Naive thymus-derived CD4-positive, alpha-beta T cell (primary cell): ENCODE results near the gene BMAL2. TPM values are rescaled to one million over a fixed set of nuclear protein-coding genes. Genes with fewer than 3 reads are reported as not detected.

Experiments
- ATAC-seq: fragments of 150-1000 bp; cut with Tn5 transposase; 2 replicates; pipeline ENCODE4 v1.10.0; 2021; ENCODE audit warnings: mild to moderate bottlenecking, moderate library complexity
- CTCF ChIA-PET: fragments of 350-600 bp; sonication (Branson Sonifier 250); formaldehyde crosslinking; loops from one replicate; lab custom pipeline; 2021; ENCODE audit warnings: antibody characterized with exemption; lab: Charles Lee
- POLR2A ChIA-PET: fragments of 350-600 bp; sonication (Branson Sonifier 250); formaldehyde crosslinking; loops from one replicate; lab custom pipeline; 2021; ENCODE audit warnings: antibody characterized with exemption, inconsistent platforms; lab: Charles Lee
- DNase-seq, 9 donors: peaks; one replicate each; pipeline versions ENCODE4 v3.0.0 to v3.0.0-alpha.2; 2020 to 2022; ENCODE audit warnings: mixed read lengths in 1 of 9
- H3K27ac ChIP-seq: one replicate; pipeline ENCODE4 v1.7.0; 2013; ENCODE audit warnings: mild to moderate bottlenecking, low read depth, low read length, moderate library complexity
- H3K27me3 ChIP-seq, 2 donors: one replicate each; pipeline ENCODE4 v1.7.0; 2013; ENCODE audit warnings: low read length in 2 of 2, mild to moderate bottlenecking in 2 of 2, moderate library complexity in 2 of 2; ENCODE audit not compliant: control insufficient read depth in 2 of 2, insufficient read depth in 2 of 2
- H3K36me3 ChIP-seq, 3 experiments: 1 replicate in 2 of 3; 2 replicates in 1 of 3; pipeline ENCODE4 v1.7.0; 2013; ENCODE audit warnings: low read length in 3 of 3, mild to moderate bottlenecking in 3 of 3, moderate library complexity in 1 of 3; ENCODE audit not compliant: insufficient read depth in 3 of 3, control insufficient read depth in 2 of 3
- H3K4me1 ChIP-seq, 2 donors: one replicate each; pipeline ENCODE4 v1.7.0; 2013; ENCODE audit warnings: low read length in 2 of 2, mild to moderate bottlenecking in 2 of 2, moderate library complexity in 1 of 2; ENCODE audit not compliant: control insufficient read depth in 2 of 2, insufficient read depth in 2 of 2
- H3K4me3 ChIP-seq: 2 replicates; pipeline ENCODE4 v1.7.0; 2013; ENCODE audit warnings: mild to moderate bottlenecking, low read length
- H3K9me3 ChIP-seq, 3 experiments: 1 replicate in 2 of 3; 2 replicates in 1 of 3; pipeline ENCODE4 v1.7.0; 2013; ENCODE audit warnings: low read length in 3 of 3; ENCODE audit not compliant: control insufficient read depth in 2 of 3
- H3K27ac Mint-ChIP-seq, 9 donors: one replicate each; pipeline ENCODE4 v1.8.0; 2020 to 2022; ENCODE audit warnings: mixed read lengths in 9 of 9, mild to moderate bottlenecking in 8 of 9, moderate library complexity in 5 of 9, inconsistent platforms in 2 of 9
- H3K27me3 Mint-ChIP-seq, 5 donors: one replicate each; pipeline ENCODE4 v1.8.0; 2021 to 2022; ENCODE audit warnings: mixed read lengths in 5 of 5, mild to moderate bottlenecking in 1 of 5
- H3K36me3 Mint-ChIP-seq, 5 donors: one replicate each; pipeline ENCODE4 v1.8.0; 2020 to 2022; ENCODE audit warnings: mixed read lengths in 5 of 5, mild to moderate bottlenecking in 3 of 5, inconsistent platforms in 1 of 5
- H3K4me1 Mint-ChIP-seq, 7 donors: one replicate each; pipeline ENCODE4 v1.8.0; 2020 to 2022; ENCODE audit warnings: mixed read lengths in 7 of 7, mild to moderate bottlenecking in 3 of 7, inconsistent platforms in 1 of 7
- H3K4me3 Mint-ChIP-seq, 10 donors: one replicate each; pipeline ENCODE4 v1.8.0; 2020 to 2022; ENCODE audit warnings: mild to moderate bottlenecking in 10 of 10, mixed read lengths in 10 of 10, moderate library complexity in 6 of 10, inconsistent platforms in 2 of 10
- H3K9me3 Mint-ChIP-seq, 11 donors: one replicate each; pipeline ENCODE4 v1.8.0; 2020 to 2022; ENCODE audit warnings: mixed read lengths in 11 of 11, mild to moderate bottlenecking in 4 of 11, inconsistent platforms in 1 of 11, moderate library complexity in 1 of 11
- intact Hi-C, 2 donors: fragments of 100-400 bp; cut with micrococcal nuclease; formaldehyde crosslinking; loops; one replicate each; pipeline ENCODE4 v1.15.1; 2023
- polyA plus RNA-seq, 2 donors: library from polyadenylated mRNA; unstranded; fragments of 300-500 nt; fragmentation: Illumina TruSeq; gene quantifications; one replicate each; pipeline ENCODE4 v1.2.3, GENCODE V29; 2021
- total RNA-seq, 6 experiments: library from RNA in 5 of 6; stranded (reverse) in 5 of 6; gene quantifications; 1 replicate in 5 of 6; 2 replicates in 1 of 6; pipeline ENCODE4 v1.2.3 and lab custom pipeline; 2021 to 2026

Gene BMAL2
- total and polyA plus RNA-seq, 7 experiments from 2014 or later = 0.19 to 37.7 (median 0.41) TPM; not detected in 3

DNA sequence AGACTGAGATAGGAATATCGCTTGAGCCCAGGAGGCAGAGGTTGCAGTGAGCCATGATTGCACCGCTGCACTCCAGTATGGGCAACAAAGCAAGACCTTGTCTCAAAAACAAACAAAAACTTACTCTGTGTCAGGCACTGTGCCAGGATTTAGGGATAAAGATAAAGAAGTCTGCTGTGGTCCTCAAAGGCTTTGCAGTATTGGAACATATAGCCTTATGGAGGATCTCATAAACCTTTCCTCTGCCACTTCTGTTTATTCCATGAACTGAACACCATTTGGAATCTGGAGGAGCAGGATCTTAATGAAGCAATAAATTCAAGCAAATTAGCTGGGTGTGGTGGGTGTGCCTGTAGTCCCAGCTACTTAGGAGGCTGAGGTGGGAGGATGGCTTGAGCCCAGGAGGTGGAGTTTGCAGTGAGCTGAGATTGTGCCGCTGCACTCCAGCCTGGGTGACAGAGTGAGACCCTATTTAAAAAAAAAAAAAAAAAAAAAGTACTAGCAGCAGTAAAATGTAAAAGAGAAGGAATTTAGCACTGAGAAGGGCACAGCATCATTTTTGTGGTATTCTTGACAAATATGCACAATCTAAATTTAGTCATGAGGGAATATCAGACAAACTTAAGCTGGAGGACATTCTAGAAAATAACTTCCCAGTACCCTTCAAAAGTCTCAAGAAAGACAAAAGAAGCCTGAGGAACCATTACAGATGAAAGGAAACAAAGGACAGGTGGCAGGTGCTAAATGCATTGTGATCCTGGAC, 27.1 kb downstream of the BMAL2 start:
- Histone ChIP-seq H3K9me3 (no peaks in the 10 kb centered on the region), H3K27ac (no peak overlapping the region), H3K27me3 (no peaks in the 10 kb centered on the region), H3K36me3 (no peaks in the 10 kb centered on the region), H3K4me3 (no peak overlapping the region), H3K4me1 (no peaks in the 10 kb centered on the region)
- ChIA-PET CTCF (interaction anchor here (0.7 kb wide), 1 partner anchor 1393 kb away, joined by 5 read pairs; no protein-coding TSS in a partner anchor), POLR2A (no interaction called here)
- intact Hi-C loops = no loop called here
- Mint-ChIP-seq H3K36me3 (peaks cover 0 to 14% (median 0%) of the 10 kb centered on the region in 5 donors), H3K9me3 (peaks cover 0 to 9% (median 2%) of the 10 kb centered on the region in 11 donors), H3K27ac (no peak overlapping the region), H3K4me3 (no peak overlapping the region), H3K4me1 (no peaks in the 10 kb centered on the region), H3K27me3 (peaks cover 13 to 27% (median 17%) of the 10 kb centered on the region in 5 donors)
- ATAC-seq = no peak
- DNase-seq = no peak

GRCh38 chr12:27361372-27361771, 28.7 kb downstream of the BMAL2 start:
- peaks cover 0 to 9% (median 2%) of the 10 kb centered on the region in 11 donors for H3K9me3 Mint-ChIP-seq
- no peak for ATAC-seq
- H3K27me3 Mint-ChIP-seq = peaks cover 11 to 27% (median 15%) of the 10 kb centered on the region in 5 donors
- DNase-seq = no peak
- Histone ChIP-seq H3K4me1 (no peaks in the 10 kb centered on the region), H3K36me3 (no peaks in the 10 kb centered on the region), H3K4me3 (no peak overlapping the region), H3K9me3 (no peaks in the 10 kb centered on the region), H3K27ac (no peak overlapping the region), H3K27me3 (no peaks in the 10 kb centered on the region)
- CTCF ChIA-PET = no interaction called here
- peaks cover 0 to 14% (median 0%) of the 10 kb centered on the region in 5 donors for H3K36me3 Mint-ChIP-seq
- intact Hi-C loops = no loop called here
- no peak overlapping the region for H3K27ac Mint-ChIP-seq
- no peak overlapping the region for H3K4me3 Mint-ChIP-seq
- H3K4me1 Mint-ChIP-seq = no peaks in the 10 kb centered on the region
- POLR2A ChIA-PET = no interaction called here

GRCh38 chr12:27366621-27367020, 34.0 kb downstream of the BMAL2 start:
- H3K9me3 Mint-ChIP-seq = peaks cover 0 to 9% (median 2%) of the 10 kb centered on the region in 11 donors
- peaks cover 7 to 47% (median 14%) of the 10 kb centered on the region in 5 donors for H3K27me3 Mint-ChIP-seq
- intact Hi-C loops = no loop called here
- Histone ChIP-seq H3K9me3 (no peaks in the 10 kb centered on the region), H3K4me1 (no peaks in the 10 kb centered on the region), H3K27me3 (no peaks in the 10 kb centered on the region), H3K36me3 (no peaks in the 10 kb centered on the region), H3K4me3 (no peak overlapping the region), H3K27ac (no peak overlapping the region)
- POLR2A ChIA-PET = no interaction called here
- H3K36me3 Mint-ChIP-seq = peaks cover 0 to 28% (median 0%) of the 10 kb centered on the region in 5 donors
- no peaks in the 10 kb centered on the region for H3K4me1 Mint-ChIP-seq
- H3K4me3 Mint-ChIP-seq = no peak overlapping the region
- H3K27ac Mint-ChIP-seq = no peak overlapping the region
- no peak for DNase-seq
- ATAC-seq = no peak
- CTCF ChIA-PET = no interaction called here

DNA sequence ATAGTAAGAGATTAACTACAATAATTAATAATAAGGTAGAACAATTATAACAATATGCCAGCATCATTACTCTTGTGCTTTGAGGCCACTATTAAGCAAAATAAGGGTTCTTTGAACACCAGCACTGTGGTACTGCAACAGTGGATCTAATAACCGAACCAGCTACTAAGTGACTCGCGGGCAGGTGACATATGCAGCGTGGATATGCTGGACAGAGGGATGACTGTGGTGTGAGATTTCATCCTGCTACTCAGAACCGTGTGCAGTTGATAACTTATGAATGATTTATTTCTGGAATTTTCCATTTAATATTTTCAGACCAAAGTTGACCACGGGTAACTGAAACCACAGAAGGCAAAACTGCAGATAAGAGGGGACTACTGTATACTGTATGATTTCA, 34.4 kb downstream of the BMAL2 start:
- POLR2A ChIA-PET = no interaction called here
- H3K4me1 Mint-ChIP-seq = no peaks in the 10 kb centered on the region
- H3K27ac ChIP-seq = no peak overlapping the region

DNA sequence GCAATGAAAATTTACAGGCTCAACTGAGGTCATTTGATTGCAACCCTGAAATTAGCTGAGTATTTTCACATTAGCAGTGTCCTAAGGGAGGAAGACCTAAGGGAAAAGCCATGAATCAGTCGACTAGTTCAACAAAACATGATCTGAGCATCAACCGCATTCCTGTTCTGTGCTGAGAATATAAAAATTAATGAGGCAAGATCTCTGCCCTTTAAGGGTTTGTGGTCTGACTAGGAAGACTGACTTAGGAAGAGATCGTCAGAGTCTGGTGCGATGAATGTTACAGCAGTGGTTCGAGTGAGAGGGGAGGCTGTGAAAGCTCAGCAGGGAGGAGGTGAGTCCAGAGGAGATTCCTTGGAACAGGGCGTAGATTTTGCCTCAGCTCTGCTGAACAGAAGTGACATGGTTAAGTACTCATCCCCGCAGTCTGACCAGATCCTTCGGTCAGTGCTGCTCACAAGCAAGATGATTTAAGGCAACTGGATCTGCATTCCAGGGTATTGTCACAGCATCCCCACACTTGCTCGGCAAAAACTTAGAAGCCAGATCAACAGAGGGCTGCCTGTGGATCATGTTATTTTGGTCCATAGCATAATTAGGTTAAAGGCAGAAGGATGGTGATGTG, 49.6 kb downstream of the BMAL2 start:
- POLR2A ChIA-PET = no interaction called here
- H3K27me3 Mint-ChIP-seq = peaks cover 0 to 1% (median 0%) of the 10 kb centered on the region in 5 donors
- DNase-seq (no peak), ATAC-seq (no peak)
- intact Hi-C loops = loop anchor here in 1 of 2 donors (5.0 kb wide), 1 partner anchor 365 kb away; no protein-coding TSS in a partner anchor
- no peaks in the 10 kb centered on the region for H3K9me3 ChIP-seq
- peaks cover 0 to 6% (median 0%) of the 10 kb centered on the region in 5 donors for H3K36me3 Mint-ChIP-seq
- H3K9me3 Mint-ChIP-seq = no peaks in the 10 kb centered on the region
- no peaks in the 10 kb centered on the region for H3K27me3 ChIP-seq
- no peaks in the 10 kb centered on the region for H3K36me3 ChIP-seq
- no peak overlapping the region for H3K4me3 ChIP-seq
- CTCF ChIA-PET = interaction anchor here (0.7 kb wide), 1 partner anchor 19 kb away, joined by 3 read pairs; no protein-coding TSS in a partner anchor
- no peak overlapping the region for H3K27ac Mint-ChIP-seq
- H3K4me1 ChIP-seq = no peaks in the 10 kb centered on the region
- peaks cover 0 to 3% (median 0%) of the 10 kb centered on the region in 7 donors for H3K4me1 Mint-ChIP-seq
- no peak overlapping the region for H3K4me3 Mint-ChIP-seq
- H3K27ac ChIP-seq = no peak overlapping the region

More for the DNA sequence above, 34.4 kb downstream of the BMAL2 start:
- Mint-ChIP-seq H3K27ac (no peak overlapping the region), H3K36me3 (peaks cover 0 to 31% (median 0%) of the 10 kb centered on the region in 5 donors), H3K27me3 (peaks cover 7 to 43% (median 11%) of the 10 kb centered on the region in 5 donors), H3K4me3 (no peak overlapping the region), H3K9me3 (peaks cover 0 to 9% (median 2%) of the 10 kb centered on the region in 11 donors)
- CTCF ChIA-PET = no interaction called here
- no peaks in the 10 kb centered on the region for H3K27me3 ChIP-seq
- intact Hi-C loops = no loop called here
- no peaks in the 10 kb centered on the region for H3K36me3 ChIP-seq
- ATAC-seq (no peak), DNase-seq (no peak)
- H3K4me1 ChIP-seq = no peaks in the 10 kb centered on the region
- H3K9me3 ChIP-seq = no peaks in the 10 kb centered on the region
- no peak overlapping the region for H3K4me3 ChIP-seq
